GM06990 (cell line): Measurements from ENCODE around the gene CC2D1A.

Experiments used
- DNase-seq: peaks from one replicate; pipeline ENCODE4 v3.0.0-alpha.2; 2011; ENCODE audit not compliant: insufficient read length; ENCODE audit errors: extremely low read depth
- H3K27me3 ChIP-seq: replicated peaks from 2 replicates; pipeline ENCODE4 v1.6.0; 2011; ENCODE audit warnings: low read length; ENCODE audit not compliant: control insufficient read depth, insufficient read depth
- H3K36me3 ChIP-seq: 2 replicates; pipeline ENCODE4 v1.5.1; 2011; ENCODE audit warnings: low read length; ENCODE audit not compliant: control insufficient read depth, insufficient read depth
- H3K4me3 ChIP-seq: replicated peaks from 2 replicates; pipeline ENCODE4 v1.5.1; 2011; ENCODE audit warnings: low read depth, mild to moderate bottlenecking, control low read depth, low read length
- CTCF ChIP-seq: IDR thresholded peaks from 2 replicates; pipeline ENCODE4 v1.5.1; 2011; ENCODE audit warnings: low read length, control low read depth, mild to moderate bottlenecking, inconsistent platforms; ENCODE audit not compliant: insufficient read depth, poor library complexity, severe bottlenecking

The CC2D1A gene

DNA sequence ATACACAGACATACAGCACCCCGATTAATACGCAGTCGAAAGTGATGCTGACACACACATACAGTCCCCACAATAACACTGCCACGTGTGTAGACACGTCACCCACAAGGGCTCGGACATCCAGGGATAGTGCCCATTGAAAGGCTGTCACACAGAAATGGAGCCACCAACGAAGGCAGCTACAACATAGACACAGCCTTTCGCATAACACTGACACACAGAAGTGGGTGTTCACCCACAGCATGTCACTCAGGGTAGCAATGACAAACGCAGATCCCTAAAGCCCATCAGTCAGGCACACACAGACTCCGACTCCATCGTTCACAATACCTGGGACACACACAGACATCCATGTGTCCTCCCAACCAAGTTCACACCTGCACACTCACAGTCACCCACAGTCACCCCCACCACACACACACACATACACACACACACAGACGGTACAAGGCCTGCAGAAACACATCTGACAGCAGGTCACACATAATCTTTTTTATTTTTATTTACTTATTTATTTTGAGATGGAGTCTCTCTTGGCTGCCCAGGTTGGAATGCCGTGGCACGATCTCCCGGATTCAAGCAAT is 39.4 kb upstream of the CC2D1A start:
- TF ChIP-seq CTCF, result no peak
- no peak overlapping the region; the same call in 1 of the 2 replicates for H3K4me3 ChIP-seq
- no peak for DNase-seq
- no peaks in the 10 kb centered on the region for H3K36me3 ChIP-seq
- no peaks in the 10 kb centered on the region; the same call in 1 of the 2 replicates for H3K27me3 ChIP-seq

GRCh38 chr19:13868663-13869062 is 37.3 kb upstream of the CC2D1A start:
- Histone ChIP-seq H3K4me3 (no peak overlapping the region), H3K27me3 (no peaks in the 10 kb centered on the region; the same call in 1 of the 2 replicates), H3K36me3 (no peaks in the 10 kb centered on the region)
- no peak for TF ChIP-seq CTCF
- DNase-seq, result no peak

GRCh38 chr19:13869281-13869680 is 36.7 kb upstream of the CC2D1A start:
- Histone ChIP-seq H3K27me3 (no peaks in the 10 kb centered on the region), H3K36me3 (no peaks in the 10 kb centered on the region), H3K4me3 (no peak overlapping the region)
- no peak for DNase-seq
- TF ChIP-seq CTCF, result no peak

- no peak for TF ChIP-seq CTCF
- no peaks in the 10 kb centered on the region for H3K36me3 ChIP-seq
- H3K4me3 ChIP-seq, result no peak overlapping the region
- no peak for DNase-seq
- H3K27me3 ChIP-seq, result no peaks in the 10 kb centered on the region
These were observed 35.1 kb upstream of the CC2D1A start for GRCh38 chr19:13870873-13871272.

DNA sequence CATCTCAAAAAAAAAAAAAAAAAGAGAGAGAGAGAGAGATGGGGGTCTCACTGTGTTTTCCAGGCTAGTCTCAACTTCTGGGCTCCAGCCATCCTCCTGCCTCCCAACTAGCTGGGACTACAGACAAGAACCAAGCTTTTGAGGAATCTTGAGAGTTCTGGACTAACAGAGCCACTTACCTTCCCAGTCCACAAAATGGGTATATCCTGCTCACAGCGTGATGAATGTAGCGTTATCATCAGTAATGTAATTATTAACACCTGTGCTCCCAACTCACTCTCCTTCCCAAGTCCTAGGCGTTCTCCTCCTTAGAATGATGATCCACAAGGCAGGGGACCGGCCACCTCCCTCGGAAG is 33.7 kb upstream of the CC2D1A start:
- peak overlapping the region; percentile 51; the same call in 1 of the 2 replicates for H3K4me3 ChIP-seq

More for the DNA sequence above, 33.7 kb upstream of the CC2D1A start:
- no peak for DNase-seq
- Histone ChIP-seq H3K36me3 (no peaks in the 10 kb centered on the region), H3K27me3 (no peaks in the 10 kb centered on the region)
- no peak for TF ChIP-seq CTCF
